GM12878 (cell line): Measurements from ENCODE around the gene KCTD2. TPM values are rescaled to one million over a fixed set of nuclear protein-coding genes. Genes with fewer than 3 reads are reported as not detected.

Source experiments
- ATAC-seq: fragments of 200-7000 bp; cut with Tn5 transposase; 3 replicates; pipeline ENCODE4 v1.9.1; 2020; ENCODE audit warnings: mild to moderate bottlenecking, moderate library complexity
- BruUV-seq: library from RNA; stranded (reverse); fragments of 400-500 nt; replicated peaks from 2 replicates; lab custom pipeline; 2021; lab: Mats Ljungman, UMichigan
- CTCF ChIA-PET: fragments of 300-600 bp; sonication (Branson Sonifier 250); formaldehyde crosslinking; extraction: SDS; loops from one replicate; lab custom pipeline; 2021; ENCODE audit warnings: inconsistent platforms; lab: Yijun Ruan, JAX
- POLR2A ChIA-PET: fragments of 350-600 bp; formaldehyde crosslinking; extraction: SDS; loops from one replicate; lab custom pipeline; 2021; ENCODE audit warnings: inconsistent platforms; lab: Charles Lee
- RAD21 ChIA-PET: fragments of 300-600 bp; sonication (Branson Sonifier 250); formaldehyde crosslinking; loops from one replicate; lab custom pipeline; 2023; ENCODE audit warnings: antibody characterized with exemption; ENCODE audit not compliant: unreplicated experiment; lab: Charles Lee
- SMC1A ChIA-PET: fragments of 300-600 bp; sonication (Branson Sonifier 250); formaldehyde crosslinking; loops from one replicate; lab custom pipeline; 2023; ENCODE audit not compliant: unreplicated experiment, uncharacterized antibody; lab: Charles Lee
- DNase-seq: peaks from one replicate; pipeline ENCODE4 v3.0.0-alpha.2; 2011; ENCODE audit warnings: low read depth, low spot score
- FAIRE-seq: peaks from 3 replicates; lab custom pipeline; 2011; peaks lifted over from hg19 to GRCh38; lab: Jason Lieb, UNC
- H2AFZ ChIP-seq: 2 replicates; pipeline ENCODE4 v1.6.0; 2011; ENCODE audit warnings: low read depth, low read length, control low read depth; ENCODE audit not compliant: control insufficient read depth
- H3K27ac ChIP-seq: 2 replicates; pipeline ENCODE4 v1.5.1; 2011; ENCODE audit warnings: control low read depth; ENCODE audit not compliant: control insufficient read depth, insufficient read depth
- H3K27me3 ChIP-seq, 2 experiments: replicated peaks in 1 of 2; 2 replicates each; pipeline versions ENCODE4 v1.6.0 to v1.6.1; 2011; ENCODE audit warnings: low read length in 1 of 2; ENCODE audit not compliant: control insufficient read depth in 2 of 2, insufficient read depth in 2 of 2
- H3K36me3 ChIP-seq, 2 experiments: 2 replicates each; pipeline ENCODE4 v1.5.1; 2011; ENCODE audit warnings: low read length in 1 of 2; ENCODE audit not compliant: control insufficient read depth in 2 of 2, insufficient read depth in 2 of 2
- H3K4me1 ChIP-seq: 2 replicates; pipeline ENCODE4 v1.6.1; 2011; ENCODE audit warnings: mild to moderate bottlenecking, low read length, moderate library complexity, mixed read lengths; ENCODE audit not compliant: control insufficient read depth, insufficient read depth
- H3K4me2 ChIP-seq: 2 replicates; pipeline ENCODE4 v1.6.0; 2011; ENCODE audit warnings: control low read depth; ENCODE audit not compliant: control insufficient read depth, insufficient read depth
- H3K4me3 ChIP-seq: fragments of 200-600 bp; sonication (generic); 2 replicates; pipeline ENCODE4 v1.5.1; 2016
- H3K79me2 ChIP-seq: 2 replicates; pipeline ENCODE4 v1.6.0; 2011; ENCODE audit warnings: low read length; ENCODE audit not compliant: control insufficient read depth, insufficient read depth
- H3K9ac ChIP-seq: 2 replicates; pipeline ENCODE4 v1.8.0; 2011; ENCODE audit warnings: low read length, control low read depth, mixed read lengths; ENCODE audit not compliant: control insufficient read depth, insufficient read depth
- H3K9me3 ChIP-seq: replicated peaks from 3 replicates; pipeline ENCODE4 v1.5.1; 2011; ENCODE audit warnings: mild to moderate bottlenecking, low read length; ENCODE audit not compliant: control insufficient read depth, insufficient read depth
- H4K20me1 ChIP-seq: 2 replicates; pipeline ENCODE4 v1.6.0; 2011; ENCODE audit not compliant: control insufficient read depth, insufficient read depth
- CREB1 ChIP-seq: IDR thresholded peaks from 2 replicates; pipeline ENCODE4 v1.6.1; 2012; ENCODE audit warnings: low read depth, mild to moderate bottlenecking, inconsistent platforms
- FOXM1 ChIP-seq: IDR thresholded peaks from 2 replicates; pipeline ENCODE4 v1.6.1; 2012; ENCODE audit warnings: low read depth, mild to moderate bottlenecking, inconsistent platforms, low read length, moderate library complexity
- IKZF2 ChIP-seq, 2 experiments: fragments of 450-650 bp; IDR thresholded peaks; 2 replicates each; pipeline ENCODE4 v1.6.1; 2017; ENCODE audit warnings: mild to moderate bottlenecking in 2 of 2, moderate library complexity in 2 of 2
- MEF2A ChIP-seq: IDR thresholded peaks from 2 replicates; pipeline ENCODE4 v1.6.1; 2011; ENCODE audit warnings: low read depth, mild to moderate bottlenecking, low read length, moderate library complexity; ENCODE audit not compliant: insufficient read depth
- NBN ChIP-seq: fragments of 450-650 bp; IDR thresholded peaks from 2 replicates; pipeline ENCODE4 v1.6.1; 2016
- SMAD1 ChIP-seq: fragments of 450-650 bp; IDR thresholded peaks from 2 replicates; pipeline ENCODE4 v1.6.1; 2018; ENCODE audit warnings: mild to moderate bottlenecking, low read depth; ENCODE audit not compliant: partially characterized antibody
- SMAD5 ChIP-seq: IDR thresholded peaks from 2 replicates; pipeline ENCODE4 v1.6.1; 2016; ENCODE audit warnings: antibody characterized with exemption, low read depth
- SMARCA5 ChIP-seq: fragments of 450-650 bp; IDR thresholded peaks from 2 replicates; pipeline ENCODE4 v1.6.1; 2017; ENCODE audit warnings: mild to moderate bottlenecking
- SMC3 ChIP-seq: IDR thresholded peaks from 2 replicates; pipeline ENCODE4 v1.6.1; 2011; ENCODE audit warnings: low read length, improper control_type of control experiment, borderline replicate concordance
- SPI1 ChIP-seq: IDR thresholded peaks from 2 replicates; pipeline ENCODE4 v1.6.1; 2011; ENCODE audit warnings: low read depth, mild to moderate bottlenecking, low read length, moderate library complexity, borderline replicate concordance; ENCODE audit not compliant: insufficient read depth
- TAF1 ChIP-seq: IDR thresholded peaks from 2 replicates; pipeline ENCODE4 v1.6.1; 2011; ENCODE audit warnings: mild to moderate bottlenecking, low read depth, low read length, borderline replicate concordance
- TBL1XR1 ChIP-seq: IDR thresholded peaks from 2 replicates; pipeline ENCODE4 v1.6.1; 2012; ENCODE audit warnings: low read depth, low read length, improper control_type of control experiment
- YY1 ChIP-seq: IDR thresholded peaks from 2 replicates; pipeline ENCODE4 v1.6.1; 2011; ENCODE audit warnings: low read depth, mild to moderate bottlenecking, low read length
- ZNF217 ChIP-seq: fragments of 450-650 bp; IDR thresholded peaks from 2 replicates; pipeline ENCODE4 v1.6.1; 2017; ENCODE audit warnings: antibody characterized with exemption, mild to moderate bottlenecking
- ZSCAN29 ChIP-seq: fragments of 450-650 bp; IDR thresholded peaks from 2 replicates; pipeline ENCODE4 v1.6.1; 2017; ENCODE audit warnings: mild to moderate bottlenecking, moderate library complexity
- ZZZ3 ChIP-seq: IDR thresholded peaks from 2 replicates; pipeline ENCODE4 v1.6.1; 2011; ENCODE audit warnings: low read depth; ENCODE audit not compliant: control insufficient read depth, insufficient read length
- WGBS: methylation state at CpG from one replicate; pipeline ENCODE4 v1.1.6; 2016; ENCODE audit warnings: low lambda C conversion rate; ENCODE audit not compliant: insufficient replicate concordance, insufficient coverage; ENCODE audit errors: missing lambda C conversion rate; 5-methylcytosine and 5-hydroxymethylcytosine counted together
- in situ Hi-C: fragments of 300-500 bp; cut with MboI; formaldehyde crosslinking; loops from 9 replicates; pipeline ENCODE4 v1.14.3; 2018; ENCODE audit warnings: mixed read lengths
- intact Hi-C: fragments of 100-400 bp; cut with micrococcal nuclease; formaldehyde crosslinking; loops from one replicate; pipeline ENCODE4 v1.14.2; 2022; ENCODE audit not compliant: unreplicated experiment
- polyA plus RNA-seq, 11 experiments: library from polyadenylated mRNA; depleted of rRNA in 4 of 11; unstranded in 6 of 11; stranded (reverse) in 5 of 11; fragments of >200 nt; fragmentation: Nextera tagmentation in 4 of 11; fragmentation: Illumina TruSeq in 1 of 11; extraction: Ambion mirVana in 4 of 11; extraction: Trizol in 1 of 11; gene quantifications; 1 replicate in 1 of 11; 2 replicates in 10 of 11; pipeline versions ENCODE4 v1.2.1 to v1.2.3, GENCODE V29; 2011 to 2016; ENCODE audit warnings: inconsistent platforms in 2 of 11, missing spikeins in 2 of 11, low read depth in 1 of 11
- total RNA-seq, 4 experiments: library from RNA; depleted of rRNA in 3 of 4; stranded (reverse); fragments of >200 nt in 3 of 4; fragmentation: Illumina TruSeq in 1 of 4; extraction: Trizol in 1 of 4; gene quantifications; 2 replicates each; pipeline versions ENCODE4 v1.2.1 to v1.2.3, GENCODE V29; 2013 to 2021
- TF ChIP-seq, protein P1 (sequence below): IDR thresholded peaks from 2 replicates; pipeline ENCODE4 v1.6.1; 2012; ENCODE audit warnings: low read depth, low read length, improper control_type of control experiment
- TF ChIP-seq, protein P2 (sequence below), 3 experiments: IDR thresholded peaks in 2 of 3; conservative IDR thresholded peaks in 1 of 3; 2 replicates each; pipeline ENCODE4 v1.5.1; 2011; ENCODE audit warnings: low read depth in 3 of 3, low read length in 3 of 3, mild to moderate bottlenecking in 3 of 3, control low read depth in 2 of 3, moderate library complexity in 2 of 3, inconsistent platforms in 1 of 3, mixed read lengths in 1 of 3; ENCODE audit not compliant: control insufficient read depth in 2 of 3, insufficient read depth in 1 of 3; ENCODE audit errors: extremely low read depth in 1 of 3
- TF ChIP-seq, protein P3 (sequence below): IDR thresholded peaks from 2 replicates; pipeline ENCODE4 v1.6.1; 2012; ENCODE audit warnings: low read length, inconsistent platforms

The KCTD2 gene
- total and polyA plus RNA-seq, 10 of the 15 experiments (the other 5 are each of a cell fraction or from before 2014, with no cell fraction given): 1.5 to 27.5 (median 13.7) TPM

DNA sequence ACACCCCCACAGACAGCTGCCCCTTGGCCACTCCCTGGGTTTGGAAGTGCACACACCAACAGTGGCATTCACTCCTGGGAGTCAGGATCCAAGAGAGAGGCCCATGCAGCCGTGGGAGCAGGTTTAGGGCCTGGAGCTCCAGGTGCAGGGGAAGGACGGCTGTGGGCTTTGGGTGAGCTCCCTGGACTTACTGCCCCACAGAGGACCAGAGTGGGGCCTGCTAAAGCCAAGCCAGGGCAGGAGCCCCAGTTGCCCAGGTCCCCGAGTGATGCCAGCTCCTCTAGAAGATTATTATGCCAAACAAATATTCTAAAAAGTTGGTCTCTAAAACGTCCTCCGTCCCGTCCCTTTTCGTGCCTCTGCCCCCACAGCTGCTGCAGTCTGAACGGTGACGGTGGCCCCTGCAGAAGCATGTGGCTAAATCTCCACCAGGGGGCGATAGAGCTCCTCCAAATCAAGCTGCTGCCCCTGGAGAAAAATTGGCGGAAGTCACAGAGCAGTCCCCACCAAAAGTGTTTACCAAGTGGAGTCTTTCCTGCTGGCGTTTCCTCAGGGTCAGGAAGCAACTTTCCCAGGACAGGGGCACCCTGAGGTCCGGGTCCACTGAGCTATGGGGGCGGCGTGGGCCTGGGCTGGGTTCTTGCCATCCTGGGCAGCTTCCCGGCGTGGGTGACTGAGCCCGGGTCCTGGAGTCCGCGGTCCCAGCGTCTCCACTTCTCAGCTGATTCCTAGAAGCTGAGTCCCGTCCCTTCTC lies 67.0 kb downstream of the KCTD2 start:
- CTCF ChIA-PET: interaction anchor here (0.5 to 9.3 kb wide), 63 partner anchors 9 to 300 kb away, joined by 3 to 293 read pairs (median 7); partner anchors contain the start of genes ATP5PD, FDXR, GGA3 and JPT1
- peak; percentile 76 for ATAC-seq
- Histone ChIP-seq H3K27me3 (no peaks in the 10 kb centered on the region; a peak in 1 of 4 replicates), H3K27ac (peak overlapping the region; percentile 83), H3K4me2 (peak overlapping the region; percentile 95), H4K20me1 (no peaks in the 10 kb centered on the region), H3K9me3 (no peaks in the 10 kb centered on the region; the same call in 2 of the 3 replicates), H3K79me2 (peaks cover 15% of the 10 kb centered on the region), H3K4me3 (peak overlapping the region; percentile 63), H3K36me3 (peaks cover 0 to 14% of the 10 kb centered on the region in 2 experiments; a peak in 1 of 4 replicates), H3K9ac (peak overlapping the region; percentile 84), H3K4me1 (peaks cover 52% of the 10 kb centered on the region), H2AFZ (peak overlapping the region; percentile 86)
- RAD21 ChIA-PET: interaction anchor here (0.5 to 5.5 kb wide), 48 partner anchors 9 to 578 kb away, joined by 3 to 131 read pairs (median 5); partner anchors contain the start of genes ATP5PD, FDXR, KCTD2 and MIF4GD
- SMC1A ChIA-PET: interaction anchor here (0.7 to 8.1 kb wide), 50 partner anchors 8 to 700 kb away, joined by 3 to 134 read pairs (median 5); partner anchors contain the start of genes GRB2, JPT1, KCTD2 and MIF4GD
- no TSS peak for BruUV-seq
- intact Hi-C loops: loop anchor here (1.0 to 5.0 kb wide), 5 partner anchors 17 to 298 kb away; partner anchors contain the start of gene NT5C
- FAIRE-seq: peak; percentile 84
- WGBS: 2% methylated on average over 22 of the region's 22 CpGs
- in situ Hi-C loops: loop anchor here (5.0 kb wide), 1 partner anchor 88 kb away; no protein-coding TSS in a partner anchor
- POLR2A ChIA-PET: interaction anchor here (0.5 to 5.0 kb wide), 19 partner anchors 9 to 344 kb away, joined by 3 to 53 read pairs (median 3); partner anchors contain the start of genes GGA3, KCTD2, MIF4GD and MRPS7
- no peak for DNase-seq
- TF ChIP-seq, protein P1, sequence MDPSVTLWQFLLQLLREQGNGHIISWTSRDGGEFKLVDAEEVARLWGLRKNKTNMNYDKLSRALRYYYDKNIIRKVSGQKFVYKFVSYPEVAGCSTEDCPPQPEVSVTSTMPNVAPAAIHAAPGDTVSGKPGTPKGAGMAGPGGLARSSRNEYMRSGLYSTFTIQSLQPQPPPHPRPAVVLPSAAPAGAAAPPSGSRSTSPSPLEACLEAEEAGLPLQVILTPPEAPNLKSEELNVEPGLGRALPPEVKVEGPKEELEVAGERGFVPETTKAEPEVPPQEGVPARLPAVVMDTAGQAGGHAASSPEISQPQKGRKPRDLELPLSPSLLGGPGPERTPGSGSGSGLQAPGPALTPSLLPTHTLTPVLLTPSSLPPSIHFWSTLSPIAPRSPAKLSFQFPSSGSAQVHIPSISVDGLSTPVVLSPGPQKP: 0 out of 2 replicates have a peak, but pooled peaks have one; percentile 26
- TF ChIP-seq CREB1 (peak; percentile 55; the same call in 1 of the 2 replicates), TBL1XR1 (0 out of 2 replicates have a peak, but pooled peaks have one; percentile 24), SMAD1 (no peak), MEF2A (no peak), NBN (0 out of 2 replicates have a peak, but pooled peaks have one; percentile 55), ZNF217 (no peak), SMAD5 (no peak), SMC3 (peak; percentile 90), SPI1 (peak; percentile 35; the same call in 1 of the 2 replicates), TAF1 (no peak), SMARCA5 (peak; percentile 72; the same call in 1 of the 2 replicates), IKZF2 (IDR thresholded peaks at IDR 0.05) (peak; percentile 68 to 70), ZSCAN29 (no peak), ZZZ3 (no peak), FOXM1 (no peak), YY1 (peak; percentile 85)
- TF ChIP-seq, protein P2, sequence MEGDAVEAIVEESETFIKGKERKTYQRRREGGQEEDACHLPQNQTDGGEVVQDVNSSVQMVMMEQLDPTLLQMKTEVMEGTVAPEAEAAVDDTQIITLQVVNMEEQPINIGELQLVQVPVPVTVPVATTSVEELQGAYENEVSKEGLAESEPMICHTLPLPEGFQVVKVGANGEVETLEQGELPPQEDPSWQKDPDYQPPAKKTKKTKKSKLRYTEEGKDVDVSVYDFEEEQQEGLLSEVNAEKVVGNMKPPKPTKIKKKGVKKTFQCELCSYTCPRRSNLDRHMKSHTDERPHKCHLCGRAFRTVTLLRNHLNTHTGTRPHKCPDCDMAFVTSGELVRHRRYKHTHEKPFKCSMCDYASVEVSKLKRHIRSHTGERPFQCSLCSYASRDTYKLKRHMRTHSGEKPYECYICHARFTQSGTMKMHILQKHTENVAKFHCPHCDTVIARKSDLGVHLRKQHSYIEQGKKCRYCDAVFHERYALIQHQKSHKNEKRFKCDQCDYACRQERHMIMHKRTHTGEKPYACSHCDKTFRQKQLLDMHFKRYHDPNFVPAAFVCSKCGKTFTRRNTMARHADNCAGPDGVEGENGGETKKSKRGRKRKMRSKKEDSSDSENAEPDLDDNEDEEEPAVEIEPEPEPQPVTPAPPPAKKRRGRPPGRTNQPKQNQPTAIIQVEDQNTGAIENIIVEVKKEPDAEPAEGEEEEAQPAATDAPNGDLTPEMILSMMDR (IDR thresholded peaks at IDR 0.05 in 2 of 3, conservative IDR thresholded peaks at IDR 0.05 in 1 of 3; ENCODE audit: control insufficient read depth in 2 of 3, extremely low read depth in 1 of 3, insufficient read depth in 1 of 3, low read depth in 3 of 3, low read length in 3 of 3): peak; percentile 90 to 97 (median 96)
- TF ChIP-seq, protein P3, sequence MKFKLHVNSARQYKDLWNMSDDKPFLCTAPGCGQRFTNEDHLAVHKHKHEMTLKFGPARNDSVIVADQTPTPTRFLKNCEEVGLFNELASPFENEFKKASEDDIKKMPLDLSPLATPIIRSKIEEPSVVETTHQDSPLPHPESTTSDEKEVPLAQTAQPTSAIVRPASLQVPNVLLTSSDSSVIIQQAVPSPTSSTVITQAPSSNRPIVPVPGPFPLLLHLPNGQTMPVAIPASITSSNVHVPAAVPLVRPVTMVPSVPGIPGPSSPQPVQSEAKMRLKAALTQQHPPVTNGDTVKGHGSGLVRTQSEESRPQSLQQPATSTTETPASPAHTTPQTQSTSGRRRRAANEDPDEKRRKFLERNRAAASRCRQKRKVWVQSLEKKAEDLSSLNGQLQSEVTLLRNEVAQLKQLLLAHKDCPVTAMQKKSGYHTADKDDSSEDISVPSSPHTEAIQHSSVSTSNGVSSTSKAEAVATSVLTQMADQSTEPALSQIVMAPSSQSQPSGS: no peak
